ENCODE measurements around the gene TBRG4.
A peak's percentile ranks its signal among the peaks of the same experiment; 100 is the strongest.

TBRG4 gene

DNA sequence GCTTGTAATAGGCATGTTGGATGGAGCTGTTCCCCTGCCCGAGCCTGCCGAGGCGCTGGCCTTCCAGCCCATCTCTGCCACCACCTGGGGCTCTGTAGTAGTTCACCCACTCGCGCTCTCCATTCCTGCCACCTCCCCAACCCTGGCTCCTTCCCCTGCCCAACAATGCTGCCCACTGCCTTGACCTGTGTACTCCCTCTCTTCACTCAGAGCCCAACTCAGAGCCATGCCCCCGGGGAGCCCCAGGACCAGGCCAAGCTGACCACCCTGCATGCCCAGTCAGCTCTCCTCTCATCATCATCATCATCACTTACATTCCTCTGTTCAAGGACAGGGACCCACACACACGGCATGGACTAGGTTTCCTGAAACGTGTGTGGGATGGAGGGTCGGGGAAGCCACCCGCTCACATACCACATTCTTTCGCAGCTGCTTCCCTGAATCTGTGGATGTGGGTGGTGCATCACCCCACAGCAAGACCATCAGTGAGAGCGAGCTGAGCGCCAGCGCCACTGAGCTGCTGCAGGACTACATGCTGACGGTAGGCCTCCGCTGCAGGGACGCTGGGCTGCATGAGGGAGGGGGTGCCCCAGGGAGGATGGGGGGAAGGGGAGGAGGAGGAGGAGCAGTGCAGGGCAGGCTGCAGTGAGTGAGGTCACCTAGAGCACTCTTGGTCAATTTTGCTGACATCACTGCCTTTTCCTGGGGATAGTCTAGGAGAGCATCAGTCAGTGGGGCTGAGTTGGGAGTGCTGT lies 38.3 kb downstream of the TBRG4 start:
- no peak for DNase-seq

DNA sequence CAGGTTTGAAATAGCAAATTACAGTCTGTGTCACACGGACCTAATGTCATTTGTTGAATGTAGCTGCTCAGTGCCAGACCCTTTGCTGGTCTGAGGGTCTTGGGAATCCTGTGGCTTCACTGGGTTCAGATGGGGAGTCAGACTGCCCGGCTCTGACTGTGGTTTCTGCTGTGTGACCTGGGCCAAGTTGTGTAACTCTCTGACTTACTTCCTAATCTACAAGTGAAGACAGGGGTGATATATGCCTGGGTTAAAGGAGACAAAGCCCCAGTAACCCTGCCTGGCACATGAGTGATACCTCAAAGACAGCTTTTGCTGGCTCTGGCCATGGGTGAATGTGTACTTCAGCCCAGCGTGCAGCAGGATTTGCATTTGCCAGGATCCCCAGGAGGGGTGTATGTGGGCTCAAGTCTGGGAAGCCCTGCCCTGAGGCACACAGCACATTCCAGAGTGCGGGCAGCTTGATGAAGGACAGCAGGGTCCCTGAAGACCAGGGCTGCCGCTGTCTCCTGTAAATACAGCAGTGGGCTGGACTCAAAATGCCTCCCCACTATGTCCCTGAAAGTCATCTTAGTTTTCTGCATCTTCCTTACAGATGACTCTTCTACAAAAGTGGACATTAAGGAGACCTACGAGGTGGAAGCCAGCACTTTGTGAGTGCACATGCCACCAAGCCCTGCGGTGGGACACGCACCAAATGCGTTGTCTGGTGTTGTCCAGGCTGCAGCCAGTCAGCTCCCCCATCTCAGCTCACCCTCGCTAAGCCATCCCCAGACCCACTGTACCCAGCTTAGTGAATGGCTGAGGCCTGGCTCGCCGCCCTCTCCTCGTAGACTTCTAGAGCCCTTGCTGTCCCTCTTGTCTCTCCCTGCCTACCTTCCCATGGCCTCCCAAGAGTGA lies 39.1 kb downstream of the TBRG4 start:
- peak in 2 of 3 donors; percentile 27 to 52 for DNase-seq

DNA sequence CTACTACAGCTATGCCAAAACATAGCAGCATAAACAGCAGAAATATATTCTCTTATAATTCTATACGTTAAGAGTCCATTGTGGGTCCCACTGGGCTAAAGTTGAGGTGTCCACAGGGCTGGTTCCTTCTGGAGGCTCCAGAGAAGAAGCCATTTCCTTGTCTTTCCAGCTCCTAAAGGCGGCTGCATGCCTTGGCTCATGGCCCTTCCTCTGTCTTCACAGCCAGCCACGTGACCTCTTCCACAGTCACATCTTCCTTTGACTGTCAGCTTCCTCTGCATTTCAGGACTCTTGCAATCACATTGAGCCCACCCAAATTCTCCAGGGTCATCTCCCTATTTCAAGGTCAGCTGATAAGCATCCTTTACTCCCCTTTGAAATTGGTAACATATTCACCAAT lies 40.0 kb downstream of the TBRG4 start:
- peak in 1 of 3 donors; percentile 29 for DNase-seq

DNA sequence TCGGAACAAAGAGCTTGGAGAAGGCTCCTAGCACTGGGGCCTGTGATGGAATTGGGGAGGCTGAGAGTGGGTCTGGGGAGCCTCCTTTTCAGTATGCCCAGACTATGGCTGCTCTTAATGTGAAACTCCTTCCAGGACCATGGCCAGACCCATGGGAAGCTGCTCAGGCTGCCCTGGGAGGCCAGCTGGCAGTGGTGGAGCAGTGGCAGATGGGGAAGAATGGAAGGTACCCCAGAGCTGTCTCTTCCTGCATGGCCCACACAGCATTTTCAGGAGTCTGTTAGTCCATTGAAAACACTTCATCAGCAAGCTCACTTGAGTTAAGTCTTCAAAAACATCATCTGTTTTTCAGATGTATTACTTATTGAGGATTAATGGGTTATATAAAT lies 41.2 kb downstream of the TBRG4 start:
- no peak for DNase-seq

DNA sequence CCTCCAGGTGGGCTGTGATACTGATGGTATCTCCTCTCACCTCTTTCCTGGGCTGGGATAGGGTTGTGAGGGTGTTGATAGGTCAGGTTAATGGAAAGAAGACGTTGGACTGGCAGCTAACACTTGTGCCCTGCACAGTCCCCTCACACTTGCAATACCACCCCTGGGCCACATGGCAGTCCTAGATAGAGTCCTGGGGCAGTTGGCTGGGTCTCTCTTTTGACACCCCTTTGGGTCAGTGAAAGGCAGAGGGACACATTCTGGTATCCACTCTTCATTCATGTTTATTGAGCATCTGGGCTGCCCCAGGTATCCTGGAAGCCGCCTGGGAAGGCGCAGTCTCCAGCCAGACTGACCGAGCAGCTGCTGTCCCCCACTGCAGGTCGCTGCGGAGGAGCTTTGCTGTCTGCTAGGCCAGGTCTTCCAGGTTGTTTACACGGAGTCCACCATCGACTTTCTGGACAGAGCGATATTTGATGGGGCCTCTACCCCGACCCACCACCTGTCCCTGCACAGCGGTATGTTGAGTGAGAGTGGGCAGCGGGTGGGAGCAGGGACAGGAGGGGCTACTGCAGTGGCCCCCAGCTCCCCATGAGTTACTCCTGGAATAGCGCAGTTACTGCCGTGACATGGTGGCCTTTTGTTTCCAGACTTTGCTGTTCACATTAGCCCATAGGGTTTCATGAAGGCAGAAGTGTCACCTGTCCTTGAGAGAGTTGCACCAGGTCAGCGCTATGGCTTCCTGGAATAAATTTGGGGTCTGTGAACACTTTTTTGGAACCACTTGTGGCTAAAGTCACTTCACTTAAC lies 41.8 kb downstream of the TBRG4 start:
- no peak for DNase-seq

DNA sequence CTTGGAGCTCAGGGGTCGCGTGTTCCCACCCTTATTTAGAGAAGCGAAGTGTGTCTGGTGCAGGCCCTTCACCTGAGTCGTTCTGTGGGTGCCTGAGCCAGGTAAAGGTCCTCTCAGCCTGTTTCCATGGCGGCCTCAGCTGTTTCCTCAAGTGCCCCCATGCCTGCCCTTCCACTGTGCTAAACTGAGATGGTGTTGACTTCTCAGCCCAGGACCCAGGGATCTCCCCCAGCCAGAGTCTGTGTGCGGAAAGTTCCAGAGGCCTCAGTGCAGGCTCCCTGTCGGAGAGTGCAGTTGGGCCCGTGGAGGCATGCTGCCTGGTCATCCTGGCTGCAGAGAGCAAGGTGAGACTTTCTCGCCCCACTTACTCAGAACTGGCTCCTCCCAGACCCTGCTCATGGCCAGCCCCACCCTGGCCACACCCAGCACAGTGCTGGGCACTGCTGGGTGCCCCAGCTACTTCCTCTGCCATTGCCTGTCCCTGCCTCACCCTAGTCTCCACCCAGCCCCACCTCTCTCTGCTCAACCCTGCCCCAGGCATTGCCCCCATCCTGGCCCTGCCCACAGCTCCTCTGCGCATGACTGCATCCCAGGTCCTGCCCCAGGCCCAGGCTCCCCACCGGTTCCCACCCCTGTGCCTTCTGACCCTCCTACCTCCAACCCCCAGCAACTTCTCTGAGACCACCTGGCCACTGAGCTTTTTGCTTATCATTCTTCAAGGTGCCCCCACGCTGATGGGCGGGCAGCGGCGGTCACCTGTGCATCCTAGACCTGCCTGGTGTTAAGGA lies 43.1 kb downstream of the TBRG4 start:
- no peak for DNase-seq

DNA sequence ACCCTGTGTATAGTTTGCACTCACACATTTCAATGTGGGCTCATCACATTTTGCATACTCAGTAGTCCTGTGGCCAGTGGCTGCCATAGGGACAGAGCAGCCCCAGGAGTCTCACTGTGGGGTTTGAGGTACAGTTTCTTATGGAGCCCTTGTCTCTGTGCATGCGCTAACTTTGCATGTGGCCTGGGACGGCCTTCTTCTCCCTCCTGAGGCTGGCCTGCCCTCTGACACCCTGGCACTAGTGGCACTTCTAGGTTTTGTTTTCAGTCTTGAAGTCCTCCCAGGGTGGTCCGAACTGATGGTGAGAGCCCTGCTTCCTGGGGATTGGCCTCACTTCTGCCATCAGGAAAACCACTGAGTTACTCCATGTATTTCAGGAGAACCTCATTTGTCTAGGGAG lies 43.9 kb downstream of the TBRG4 start:
- DNase-seq = no peak

DNA sequence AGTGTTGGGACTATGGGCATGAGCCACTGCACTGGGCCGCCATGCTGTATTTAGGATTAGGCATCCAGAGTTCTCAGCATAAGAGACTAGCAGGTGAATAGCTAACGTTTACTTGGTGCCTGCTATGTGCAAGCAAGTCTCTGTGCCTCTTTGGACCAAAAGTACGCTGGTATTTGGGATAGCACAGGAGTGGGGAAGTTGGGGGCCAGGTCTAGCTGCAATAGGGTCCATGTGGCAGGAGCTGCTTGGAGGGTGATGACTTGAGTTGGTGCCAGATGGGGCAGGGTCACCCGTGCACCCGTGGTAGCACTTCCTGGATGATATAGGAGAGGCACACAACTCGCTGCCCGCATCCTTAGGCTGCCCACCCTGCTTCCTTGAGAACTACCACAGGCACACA lies 45.1 kb downstream of the TBRG4 start:
- DNase-seq = no peak

DNA sequence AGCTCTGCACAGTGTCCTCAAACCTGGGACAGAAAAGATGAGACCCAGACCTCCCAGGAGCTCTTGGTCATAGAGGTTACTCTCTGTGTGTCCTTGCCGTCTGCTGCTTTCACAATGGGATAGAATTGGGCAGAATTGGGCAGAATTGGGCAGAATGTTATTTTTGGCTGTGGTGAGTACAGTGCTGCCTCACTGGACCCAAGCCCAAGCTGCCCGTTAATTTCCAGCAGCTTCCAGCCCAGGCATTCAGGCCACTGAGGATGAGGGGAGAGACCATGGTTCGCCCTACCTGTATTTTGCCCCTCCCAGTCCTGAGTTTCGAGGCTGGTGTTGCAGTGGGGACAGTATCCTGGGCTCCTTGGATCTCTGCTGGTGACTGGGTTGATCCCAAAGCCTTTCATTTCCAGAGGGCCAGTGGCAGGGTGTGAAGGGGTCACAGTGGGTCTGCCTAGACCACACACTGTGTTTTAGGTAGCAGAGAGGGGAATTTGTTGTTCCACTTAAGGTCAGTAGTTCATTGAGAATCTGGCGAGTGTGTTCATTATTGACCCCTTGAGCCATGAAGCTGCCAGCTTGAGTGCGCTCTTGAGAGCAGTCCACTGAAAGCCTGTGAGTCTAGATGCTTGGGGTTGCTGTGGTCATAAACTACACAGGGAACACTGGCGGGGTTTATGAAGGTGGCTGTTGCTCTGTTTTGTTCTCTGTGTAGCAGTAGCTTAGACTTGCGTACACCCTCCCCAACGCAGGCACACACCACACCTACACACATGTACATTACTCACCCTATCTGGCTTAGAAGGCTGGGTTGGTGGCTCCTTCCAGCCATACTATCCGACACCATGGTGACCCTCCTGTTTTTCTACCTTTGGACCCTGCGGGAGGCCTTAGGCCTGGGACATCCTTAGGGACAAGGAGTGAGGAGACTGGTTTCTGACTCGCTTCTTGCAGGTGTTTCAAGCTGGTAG lies 46.2 kb downstream of the TBRG4 start:
- no peak for DNase-seq

DNA sequence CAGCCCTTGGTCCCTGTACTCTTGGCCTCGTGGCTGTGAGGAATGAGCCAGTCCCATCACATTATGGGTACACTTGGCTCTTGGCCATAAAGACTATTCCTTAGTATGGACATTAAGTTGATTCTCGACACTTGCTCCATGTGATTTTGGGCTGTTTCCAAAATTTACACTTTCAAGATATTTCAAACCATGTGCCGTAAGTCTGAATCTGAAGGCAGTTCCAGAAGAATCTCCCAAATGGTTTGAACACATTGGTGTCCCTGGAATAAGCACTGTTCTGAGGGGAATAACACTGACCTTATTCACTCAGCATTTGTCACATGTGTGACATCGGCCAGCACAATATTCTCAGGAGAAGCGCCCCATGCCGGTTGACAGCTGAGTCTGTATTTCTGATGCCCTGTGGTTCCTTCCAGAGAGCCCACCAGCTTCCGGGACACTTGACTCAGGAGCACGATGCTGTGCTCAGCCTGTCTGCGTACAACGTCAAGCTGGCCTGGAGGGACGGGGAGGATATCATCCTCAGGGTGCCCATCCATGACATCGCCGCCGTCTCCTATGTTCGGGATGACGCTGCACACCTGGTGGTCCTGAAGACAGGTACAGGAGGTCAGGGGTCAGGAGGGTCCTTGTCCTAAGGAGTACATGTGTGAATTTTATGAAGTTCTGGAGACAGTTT lies 47.3 kb downstream of the TBRG4 start:
- no peak for DNase-seq

DNA sequence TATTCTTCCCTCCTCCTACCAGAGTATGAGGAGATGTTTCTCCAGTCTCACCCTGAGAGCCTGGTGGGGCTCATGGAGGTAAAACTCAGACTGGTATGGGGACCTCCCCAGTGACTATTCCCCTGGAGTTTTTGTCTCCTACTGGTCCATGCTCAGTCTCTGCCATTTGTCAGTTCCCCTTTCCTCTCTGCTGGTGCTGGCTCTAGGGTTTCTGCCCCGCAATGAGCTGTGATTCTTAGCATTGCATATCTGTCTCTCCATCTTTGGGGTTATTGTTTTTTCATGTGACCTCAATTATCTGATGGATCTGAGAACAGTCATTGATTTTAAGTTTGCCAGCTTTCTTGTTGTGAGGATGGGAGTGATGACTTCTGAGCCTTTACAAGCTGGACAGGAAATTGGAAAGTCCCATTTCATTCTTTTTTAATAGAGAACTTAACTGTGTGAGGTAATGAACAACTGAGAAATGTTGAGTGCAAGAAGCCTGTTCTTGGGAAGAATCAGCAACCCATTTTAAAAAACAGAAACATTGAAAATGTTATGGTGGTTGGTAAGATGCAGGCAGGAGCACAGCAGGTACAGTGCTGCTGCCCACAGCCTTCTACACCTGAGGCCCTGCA lies 49.6 kb downstream of the TBRG4 start:
- peak; percentile 66 to 74 (median 69) for DNase-seq

DNA sequence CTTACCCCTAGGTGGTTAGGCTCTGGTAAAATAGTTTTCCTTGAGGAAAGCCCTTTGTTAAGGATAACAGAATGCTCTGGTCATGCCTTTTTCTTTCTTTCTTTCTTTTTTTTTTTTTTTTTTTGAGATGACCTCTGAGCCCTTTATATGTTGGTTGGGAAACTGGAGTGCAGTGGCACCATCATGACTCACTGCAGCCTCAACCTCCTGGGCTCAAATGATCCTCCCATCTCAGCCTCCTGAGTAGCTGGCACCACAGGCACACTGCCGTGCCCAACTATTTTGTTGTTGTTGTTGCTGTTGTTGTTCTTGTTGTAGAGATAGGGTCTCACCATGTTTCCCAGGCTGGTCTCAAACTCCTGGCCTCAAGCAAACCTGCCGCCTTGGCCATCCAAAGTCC lies 50.1 kb downstream of the TBRG4 start:
- DNase-seq = no peak

DNA sequence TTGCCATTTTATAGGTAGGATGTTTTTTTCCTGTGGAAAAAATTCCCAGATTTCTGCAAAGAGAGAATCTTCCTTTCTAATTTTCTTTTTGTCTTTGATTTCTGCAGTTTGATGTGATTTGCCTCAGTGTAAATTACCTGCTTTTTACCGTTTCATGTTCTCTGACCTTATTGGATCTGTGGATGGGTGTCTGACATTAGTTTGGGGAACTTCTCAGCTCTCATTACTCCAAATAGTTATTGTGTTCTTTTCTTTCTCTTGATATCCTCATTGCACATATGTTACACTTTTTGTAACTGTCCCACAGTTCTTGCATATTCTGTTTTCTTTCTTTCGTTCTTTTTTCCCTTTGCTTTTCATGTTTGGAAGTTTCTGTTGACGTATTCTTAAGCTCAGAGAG lies 51.2 kb downstream of the TBRG4 start:
- DNase-seq = no peak

DNA sequence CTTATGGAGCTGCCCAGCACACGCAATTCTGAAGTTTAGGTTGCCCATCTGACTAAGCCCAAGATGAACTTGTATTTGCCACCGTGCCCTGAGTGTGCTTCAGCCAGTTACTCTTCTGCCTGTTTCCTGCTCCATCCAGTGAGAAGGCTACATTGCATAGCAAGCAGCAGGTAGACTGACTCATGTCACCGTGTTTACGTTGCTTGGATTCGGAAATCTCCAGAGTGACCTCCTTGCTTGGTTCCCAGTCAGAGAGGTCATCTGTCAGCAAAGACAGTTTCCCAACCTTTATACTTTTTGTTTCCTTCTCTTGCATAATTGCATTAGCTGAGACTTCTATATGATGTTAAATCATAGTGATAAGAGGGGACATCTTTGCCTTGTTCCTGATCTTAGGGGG lies 53.6 kb downstream of the TBRG4 start:
- peak; percentile 28 to 35 (median 35) for DNase-seq

DNA sequence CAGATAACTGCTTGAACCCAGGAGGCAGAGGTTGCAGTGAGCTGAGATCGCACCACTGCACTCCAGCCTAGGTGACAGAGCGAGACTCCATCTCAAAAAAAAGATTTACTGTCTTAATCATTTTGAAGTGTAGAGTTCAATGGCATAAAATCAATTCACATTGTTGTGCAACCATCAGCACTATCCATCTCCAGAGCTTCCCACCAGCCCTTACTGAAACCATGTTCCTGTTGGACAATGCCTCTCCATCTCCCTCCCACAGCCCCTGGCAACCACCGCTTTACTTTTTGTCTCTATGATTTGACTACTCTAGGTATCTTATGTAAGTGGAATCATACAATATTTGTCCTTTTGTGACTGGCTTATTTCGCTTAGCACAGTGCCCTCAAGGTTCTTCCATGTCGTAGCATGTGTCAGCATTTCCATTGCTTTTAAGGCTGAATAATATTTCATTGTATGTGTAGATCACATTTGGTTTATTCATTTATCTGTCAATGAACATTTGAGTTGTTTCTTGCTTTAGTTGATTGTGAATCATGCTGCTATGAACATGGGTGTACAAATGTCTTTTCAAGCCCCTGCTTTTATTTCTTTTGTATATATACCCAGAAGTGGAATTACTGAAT lies 55.8 kb downstream of the TBRG4 start:
- no peak for DNase-seq

DNA sequence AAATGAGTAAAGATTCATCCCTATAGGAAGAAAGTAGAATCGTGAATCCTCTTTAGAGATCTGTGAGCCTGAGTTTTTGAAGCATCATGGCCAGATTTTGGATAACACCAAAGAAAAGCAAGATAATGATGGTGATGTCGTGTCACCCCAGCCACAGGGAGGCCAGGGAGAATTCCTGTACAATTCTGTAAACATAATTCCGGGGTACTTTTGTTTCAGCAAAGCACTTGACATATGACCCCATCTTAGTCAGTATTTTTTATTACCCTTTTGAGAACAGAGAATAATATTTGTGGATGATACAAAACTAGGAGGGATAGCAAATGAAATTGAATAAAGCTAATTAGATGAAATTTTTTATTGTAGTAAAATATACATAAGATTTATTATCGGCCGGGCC lies 56.5 kb downstream of the TBRG4 start:
- no peak for DNase-seq

DNA sequence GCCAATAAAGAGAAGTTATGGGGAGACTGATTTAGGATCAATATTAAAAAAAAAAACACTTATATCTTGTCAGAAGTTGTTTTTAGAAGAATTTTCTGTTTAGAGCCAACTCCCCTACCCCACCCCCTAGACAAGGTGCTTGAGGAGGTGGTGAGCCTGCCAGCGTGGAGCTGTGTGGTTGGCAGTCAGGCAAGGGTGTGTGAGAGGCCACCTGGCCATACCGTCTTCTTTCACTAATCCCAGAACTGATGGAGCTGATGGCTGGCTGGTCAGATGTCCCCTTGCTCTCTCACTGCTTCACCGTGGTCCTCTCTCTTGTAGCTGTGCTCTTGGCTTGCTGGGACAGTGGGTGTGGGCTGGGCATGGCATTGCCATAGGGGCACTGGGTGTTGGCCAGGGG lies 57.1 kb downstream of the TBRG4 start:
- no peak for DNase-seq

DNA sequence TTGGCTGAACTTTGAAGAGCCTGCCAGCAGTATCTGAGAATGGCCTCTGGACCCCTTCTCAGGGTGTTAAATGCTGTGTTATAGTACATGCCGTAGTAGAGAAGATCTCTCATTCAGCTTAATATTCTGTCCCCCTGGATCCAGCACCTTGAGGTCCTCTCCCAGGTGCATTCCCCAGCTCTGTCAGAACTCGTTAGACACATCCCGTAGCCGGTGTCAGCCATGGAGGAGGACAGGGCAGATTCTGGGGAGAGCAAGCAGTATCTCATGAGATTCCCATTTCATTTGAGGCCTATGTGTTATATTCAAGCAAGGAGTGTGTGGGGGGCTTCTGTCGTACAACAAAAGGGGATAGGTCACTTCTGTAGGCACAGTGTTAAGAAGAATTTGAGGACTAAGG lies 57.6 kb downstream of the TBRG4 start:
- no peak for DNase-seq

DNA sequence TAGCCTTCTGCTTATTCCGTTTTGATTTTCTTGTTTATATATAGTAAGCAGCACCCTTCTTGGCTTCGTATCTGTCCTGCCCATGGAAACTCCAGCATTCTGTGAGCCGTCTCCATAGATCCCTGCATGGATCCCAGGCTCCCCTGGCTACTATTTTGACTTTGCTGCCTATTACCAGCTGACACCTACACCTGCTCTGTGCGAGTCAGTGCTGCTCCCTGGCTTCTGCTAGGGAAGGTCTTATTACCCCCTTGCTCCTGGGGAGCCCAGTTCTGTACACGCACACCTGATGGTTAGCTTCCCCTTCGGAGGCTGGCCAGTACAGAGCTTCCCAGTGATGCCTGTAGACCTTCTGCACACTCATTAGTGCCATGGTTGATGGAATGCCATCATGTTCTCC lies 58.1 kb downstream of the TBRG4 start:
- DNase-seq = no peak

DNA sequence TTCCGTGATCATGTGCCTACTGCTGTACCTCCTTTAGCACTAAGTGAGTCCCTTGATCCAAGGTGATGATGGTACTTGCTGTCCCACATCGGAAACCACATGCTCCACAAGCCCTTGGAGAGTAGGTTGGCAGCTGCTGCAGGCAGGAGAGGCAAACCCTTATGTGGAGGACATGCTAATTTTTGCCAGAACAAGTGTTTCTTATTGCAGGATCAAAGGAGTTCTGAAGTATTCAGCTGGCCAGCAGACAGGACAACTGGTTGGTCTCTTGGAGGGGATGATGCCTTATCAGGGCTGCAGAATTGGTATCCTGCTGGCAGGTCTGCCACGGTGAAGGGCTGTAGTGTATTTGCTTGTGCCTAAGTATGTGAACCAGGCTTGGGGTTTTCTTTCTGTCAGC lies 59.5 kb downstream of the TBRG4 start:
- DNase-seq = no peak

Data from suppressor macrophage treated with lipopolysaccharide for 1 hour (primary cell).